GM19043 (cell line): ENCODE data around the gene SEMA4G.
A peak's percentile ranks its signal among the peaks of the same experiment; 100 is the strongest.

Experiments used
- ATAC-seq: cut with Tn5 transposase; IDR thresholded peaks from one replicate; pipeline ENCODE4 v1.9.1; 2021; ENCODE audit warnings: low read depth; ENCODE audit not compliant: unreplicated experiment

Gene SEMA4G, protein sequence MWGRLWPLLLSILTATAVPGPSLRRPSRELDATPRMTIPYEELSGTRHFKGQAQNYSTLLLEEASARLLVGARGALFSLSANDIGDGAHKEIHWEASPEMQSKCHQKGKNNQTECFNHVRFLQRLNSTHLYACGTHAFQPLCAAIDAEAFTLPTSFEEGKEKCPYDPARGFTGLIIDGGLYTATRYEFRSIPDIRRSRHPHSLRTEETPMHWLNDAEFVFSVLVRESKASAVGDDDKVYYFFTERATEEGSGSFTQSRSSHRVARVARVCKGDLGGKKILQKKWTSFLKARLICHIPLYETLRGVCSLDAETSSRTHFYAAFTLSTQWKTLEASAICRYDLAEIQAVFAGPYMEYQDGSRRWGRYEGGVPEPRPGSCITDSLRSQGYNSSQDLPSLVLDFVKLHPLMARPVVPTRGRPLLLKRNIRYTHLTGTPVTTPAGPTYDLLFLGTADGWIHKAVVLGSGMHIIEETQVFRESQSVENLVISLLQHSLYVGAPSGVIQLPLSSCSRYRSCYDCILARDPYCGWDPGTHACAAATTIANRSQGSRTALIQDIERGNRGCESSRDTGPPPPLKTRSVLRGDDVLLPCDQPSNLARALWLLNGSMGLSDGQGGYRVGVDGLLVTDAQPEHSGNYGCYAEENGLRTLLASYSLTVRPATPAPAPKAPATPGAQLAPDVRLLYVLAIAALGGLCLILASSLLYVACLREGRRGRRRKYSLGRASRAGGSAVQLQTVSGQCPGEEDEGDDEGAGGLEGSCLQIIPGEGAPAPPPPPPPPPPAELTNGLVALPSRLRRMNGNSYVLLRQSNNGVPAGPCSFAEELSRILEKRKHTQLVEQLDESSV

DNA sequence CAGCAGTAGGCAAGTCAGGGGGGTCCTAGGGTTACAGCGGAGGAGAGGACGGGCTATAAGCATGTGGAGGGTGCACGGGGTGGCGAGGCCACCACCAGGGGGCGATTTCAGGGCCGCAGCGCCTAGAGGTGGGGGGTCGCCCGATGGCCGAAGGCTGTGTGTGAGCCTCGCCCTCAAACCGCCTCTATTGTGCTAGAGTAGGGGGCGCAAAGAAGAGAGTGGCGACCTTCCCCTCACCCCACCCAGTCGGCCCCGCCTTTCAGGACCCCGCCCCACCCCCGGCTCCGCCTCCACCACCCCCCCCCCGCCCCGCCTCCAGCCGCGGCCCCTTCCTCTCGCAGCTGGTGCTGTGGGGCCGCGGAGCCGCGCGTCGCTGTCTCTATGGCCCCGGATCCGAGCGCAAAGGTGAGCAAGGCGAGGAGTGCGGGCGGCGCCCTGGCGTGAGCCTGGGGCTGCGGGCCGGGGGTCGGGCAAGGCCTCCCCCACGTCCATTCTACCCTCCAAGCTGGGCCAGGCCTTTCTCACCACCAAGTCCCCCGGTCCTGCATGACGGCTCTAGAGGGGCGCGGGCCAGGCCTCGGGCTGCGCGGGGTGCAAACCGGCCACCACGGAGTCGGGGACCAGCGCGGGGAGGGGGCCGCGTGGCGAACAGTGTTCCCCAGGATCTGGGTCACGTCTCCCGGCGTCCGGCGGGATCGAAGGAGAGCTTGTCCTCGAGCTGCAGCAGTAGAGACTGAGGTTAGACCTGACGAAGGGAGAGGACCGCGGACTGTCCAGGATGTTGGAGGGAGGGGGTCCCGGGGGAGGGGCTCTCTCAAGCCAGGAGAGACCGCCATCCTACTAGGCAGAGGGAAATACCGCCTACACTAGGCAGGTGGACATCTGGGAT, at the start of gene SEMA4G:
Gene SEMA4G (plus strand): TSS at position 318 of the 889 bp plus-strand sequence. CDS start 3,409 bp downstream, outside the sequence.
- ATAC-seq, result peak; percentile 61

DNA sequence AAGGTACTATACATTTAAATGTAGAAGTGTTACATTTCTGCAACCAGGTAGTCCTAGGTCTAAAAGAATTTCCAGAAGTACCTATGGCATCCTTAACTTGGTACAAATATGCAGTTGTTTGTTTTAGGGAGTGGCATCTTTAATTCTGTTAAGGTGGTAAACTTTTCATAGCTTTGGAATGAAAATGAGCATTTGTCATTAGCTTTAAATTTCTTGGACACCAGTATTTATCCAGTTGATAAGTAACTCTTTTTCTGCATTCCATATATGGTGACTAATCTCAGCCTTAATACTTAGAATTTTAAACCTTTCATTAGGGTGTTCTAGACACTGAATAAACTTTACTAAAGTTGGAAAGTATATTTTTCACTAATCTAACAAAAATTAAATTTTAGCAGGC, 45.7 kb upstream of the SEMA4G start:
- ATAC-seq, result no peak

DNA sequence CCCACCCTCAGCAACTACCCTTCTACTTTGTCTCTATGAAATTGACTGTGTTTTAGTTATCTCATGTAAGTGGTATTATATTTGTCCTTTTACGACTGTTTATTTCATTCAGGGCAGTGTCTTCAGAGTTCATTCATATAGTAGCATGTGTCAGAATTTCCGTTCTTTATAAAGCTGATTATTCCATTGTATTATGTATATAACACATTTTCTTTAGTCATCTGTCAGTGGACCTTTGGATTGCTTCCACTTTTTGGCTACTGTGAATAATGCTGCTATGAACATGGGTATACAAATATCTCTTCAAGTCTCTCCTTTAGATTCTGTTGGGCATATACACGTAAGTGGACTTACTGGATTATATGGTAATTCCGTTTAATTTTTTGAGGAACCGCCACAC, 42.0 kb upstream of the SEMA4G start:
- no peak for ATAC-seq

DNA sequence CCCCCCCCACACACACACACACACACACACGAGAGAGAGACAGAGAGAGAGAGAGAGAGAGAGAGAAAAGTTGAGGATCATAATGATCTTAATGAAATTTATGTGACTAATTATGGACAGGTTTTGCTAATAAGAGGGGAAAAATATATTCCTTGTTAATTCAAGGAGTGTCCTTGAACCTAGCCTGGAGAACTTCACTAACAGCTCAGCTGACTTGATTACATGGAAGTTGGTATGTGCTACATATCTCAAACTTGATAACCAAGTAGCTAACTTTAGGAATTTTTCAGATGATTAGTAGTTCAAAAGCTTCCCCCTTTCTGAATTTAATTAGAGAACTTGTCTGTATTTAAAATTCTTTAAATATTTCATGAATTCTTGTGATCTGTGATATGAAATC, 41.3 kb upstream of the SEMA4G start:
- no peak for ATAC-seq

DNA sequence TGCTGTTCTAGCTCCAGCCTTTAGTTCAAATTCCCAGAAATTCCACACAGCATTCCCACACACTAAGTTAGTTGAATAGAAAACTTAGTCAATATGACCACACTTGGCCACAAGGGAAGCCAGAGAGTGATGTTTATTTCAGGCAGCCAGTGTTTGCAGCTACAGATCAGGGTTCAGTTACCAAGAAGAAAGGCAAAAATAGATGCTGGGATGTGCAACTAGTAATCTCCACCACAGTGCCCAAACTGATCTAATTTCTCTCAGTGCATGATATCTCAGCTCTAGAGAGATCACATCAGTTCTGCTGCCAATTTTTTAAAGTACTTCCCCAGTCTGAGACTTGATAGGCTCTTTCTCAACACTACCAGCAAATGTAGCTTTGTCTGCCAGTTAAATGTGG, 38.9 kb upstream of the SEMA4G start:
- no peak for ATAC-seq

DNA sequence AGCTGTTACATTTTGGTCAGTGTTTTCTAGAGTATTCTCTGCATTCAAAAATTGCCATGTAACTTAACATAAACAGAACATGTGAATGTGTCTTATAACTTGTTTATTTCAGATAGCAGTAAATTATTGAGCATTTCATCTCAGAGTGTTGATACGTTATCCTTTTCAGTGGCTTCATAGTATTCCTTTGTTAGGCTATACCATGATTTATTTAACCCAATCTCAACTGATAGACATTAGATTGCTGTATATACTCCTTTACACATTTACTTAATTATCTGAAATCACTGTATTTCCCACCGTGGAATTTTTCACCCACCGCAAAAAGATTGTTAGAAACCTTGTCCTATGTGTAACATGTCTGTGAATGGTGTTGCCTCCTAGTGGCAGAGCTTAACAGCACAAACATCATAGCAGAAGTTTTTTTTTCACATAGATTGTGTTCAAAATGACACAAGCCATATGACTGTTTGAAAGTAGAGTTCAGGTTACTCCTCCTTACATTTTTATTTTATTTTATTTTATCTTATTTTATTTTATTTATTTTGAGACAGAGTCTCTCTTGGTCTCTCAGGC, 35.1 kb upstream of the SEMA4G start:
- ATAC-seq, result no peak

DNA sequence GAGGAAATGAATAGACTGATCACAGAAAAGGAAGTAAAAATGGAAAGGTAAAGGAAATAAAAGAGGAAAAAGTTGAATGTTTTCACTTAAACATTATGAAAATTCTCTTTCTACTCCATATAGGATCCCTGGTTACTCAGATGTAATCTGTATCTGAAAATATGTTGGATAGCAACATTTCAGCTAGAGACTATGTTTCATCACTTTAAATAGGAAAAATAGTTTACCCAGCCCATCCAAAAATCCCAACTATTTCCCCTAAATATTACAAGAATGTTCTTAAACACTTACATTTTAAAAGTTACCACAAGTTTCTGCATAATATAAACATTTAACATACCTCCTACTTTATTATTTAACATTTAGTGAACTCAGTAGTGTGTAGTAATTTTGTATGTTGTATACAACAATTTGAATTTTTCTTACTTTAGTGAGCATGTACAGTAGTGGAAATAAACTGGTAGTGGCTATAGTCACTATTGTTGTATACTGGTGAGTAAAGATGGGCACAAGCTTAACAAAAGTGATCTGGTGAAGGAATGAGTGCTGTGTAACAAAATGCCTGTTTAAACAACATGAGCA, 29.4 kb upstream of the SEMA4G start:
- ATAC-seq, result no peak

DNA sequence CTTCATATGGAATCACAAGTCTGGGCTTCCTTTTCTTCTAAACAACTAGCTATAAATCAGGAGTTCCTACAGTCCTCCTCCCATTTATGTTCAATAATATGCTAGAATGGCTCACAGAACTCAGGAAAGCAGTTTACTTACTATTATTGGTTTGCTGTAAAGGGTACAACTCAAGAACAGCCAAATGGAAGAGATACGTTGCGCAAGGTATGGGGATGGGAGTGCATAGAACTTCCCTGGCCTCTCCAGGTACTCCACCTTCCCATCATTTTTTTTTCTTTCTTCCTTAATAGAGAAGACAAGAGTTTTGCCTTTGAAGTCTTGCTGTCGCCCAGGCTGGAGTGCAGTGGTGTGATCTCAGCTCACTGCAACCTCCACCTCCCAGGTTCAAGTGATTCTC, 27.1 kb upstream of the SEMA4G start:
- no peak for ATAC-seq

DNA sequence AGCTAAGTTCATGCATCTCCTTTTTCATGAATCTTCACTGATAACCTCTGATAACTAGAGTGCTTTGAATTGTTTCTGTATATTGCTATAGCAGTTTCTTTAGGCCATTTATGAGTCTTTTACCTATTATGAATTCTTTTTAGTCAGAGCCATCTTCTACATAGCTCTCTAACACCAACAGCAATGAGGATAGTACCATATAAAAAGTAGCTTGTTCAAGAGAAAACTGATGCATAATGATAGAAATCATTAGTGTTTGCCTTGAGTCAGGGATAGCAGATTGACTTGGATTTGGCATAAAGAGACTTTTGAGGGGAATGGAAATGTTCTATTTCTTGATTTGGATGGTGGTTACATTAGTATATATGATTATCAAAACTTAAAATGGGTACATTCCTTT, 25.8 kb upstream of the SEMA4G start:
- no peak for ATAC-seq

DNA sequence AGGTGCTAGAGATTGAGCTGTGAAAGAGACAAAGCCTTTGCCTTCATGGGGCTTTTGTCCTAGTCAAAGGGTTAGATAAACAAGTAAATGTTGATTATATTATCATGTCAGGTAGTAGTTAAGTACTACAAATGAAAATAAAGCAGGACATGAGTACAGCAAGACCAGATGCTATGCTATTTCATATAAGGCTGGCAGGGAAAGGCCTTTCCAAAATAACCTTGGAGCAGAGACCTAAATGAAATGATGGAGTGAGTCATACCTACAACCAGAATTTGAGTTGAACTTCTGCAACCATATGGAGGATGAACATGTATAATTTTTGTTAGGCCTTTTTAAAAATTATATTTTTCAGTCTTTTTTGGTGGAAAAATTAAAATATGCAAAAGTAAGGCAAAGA, 23.6 kb upstream of the SEMA4G start:
- no peak for ATAC-seq

DNA sequence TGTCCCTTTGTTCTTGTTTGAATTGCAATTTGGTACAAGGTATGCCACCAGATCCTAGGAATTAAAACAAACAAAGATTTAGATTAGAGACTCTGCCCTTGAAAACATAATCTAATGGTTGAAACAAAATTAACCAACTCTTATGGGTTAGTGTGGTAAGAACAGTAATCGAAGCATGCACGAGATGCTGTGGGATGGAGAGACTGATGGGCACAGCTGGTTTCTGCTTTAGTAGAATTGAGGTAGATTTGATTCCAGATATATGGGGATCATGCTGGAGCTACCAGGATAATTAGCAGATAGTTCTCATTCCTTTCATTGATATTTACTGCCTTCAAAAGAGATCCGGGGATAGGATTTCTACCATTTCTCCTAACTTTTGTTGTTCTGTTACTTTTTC, 20.4 kb upstream of the SEMA4G start:
- ATAC-seq, result no peak

DNA sequence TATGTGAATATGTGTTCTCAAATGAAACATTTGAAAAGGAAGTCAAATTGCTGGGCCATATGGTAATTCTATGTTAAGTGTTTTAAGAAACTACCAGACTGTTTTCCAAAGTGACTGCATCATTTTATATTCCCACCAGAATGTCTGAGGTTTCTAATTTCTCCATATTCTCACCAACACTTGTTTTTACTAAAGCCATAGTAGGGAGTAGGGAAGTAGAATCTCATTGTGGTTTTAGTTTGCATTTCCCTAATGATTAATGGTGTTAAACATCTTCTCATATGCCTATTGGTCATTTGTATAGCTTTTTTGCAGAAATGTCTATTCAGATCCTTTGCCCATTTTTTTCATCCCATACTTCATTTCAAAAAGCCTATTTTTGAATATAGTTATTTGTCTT, 9.1 kb upstream of the SEMA4G start:
- no peak for ATAC-seq

DNA sequence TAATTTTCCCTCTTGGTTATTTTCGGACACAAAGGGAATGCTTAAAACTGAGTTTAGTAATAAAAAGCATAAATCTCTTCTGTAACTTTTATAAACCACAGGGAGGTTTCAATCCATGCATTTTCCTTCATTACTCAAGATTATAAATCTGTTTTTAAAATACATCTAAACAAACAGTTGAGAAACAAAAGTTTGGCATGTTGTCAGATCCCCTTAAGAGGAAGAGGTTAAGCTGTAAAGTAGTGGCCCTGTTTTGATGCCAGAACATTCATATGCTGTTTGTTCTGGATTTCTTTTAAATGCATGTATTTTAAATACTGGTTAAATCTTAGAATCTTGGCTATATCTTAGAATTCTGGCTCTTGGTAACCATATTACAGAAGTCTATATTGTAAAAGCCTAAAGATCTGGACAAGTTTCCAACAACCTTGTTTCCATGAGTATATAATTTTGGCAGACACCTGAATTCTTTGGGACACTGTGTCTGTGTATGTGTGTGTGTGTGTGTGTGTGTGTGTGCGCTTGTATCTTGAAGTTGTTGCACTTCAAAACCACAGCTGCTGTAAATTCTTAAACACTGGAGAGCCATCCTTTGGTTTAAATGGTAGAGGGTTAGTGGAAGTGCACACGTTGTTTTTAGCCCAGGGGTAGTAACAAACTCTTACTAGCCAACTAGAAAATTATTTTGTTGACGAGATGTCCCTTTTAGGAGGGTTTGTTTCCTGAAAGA, 6.8 kb upstream of the SEMA4G start:
- no peak for ATAC-seq

DNA sequence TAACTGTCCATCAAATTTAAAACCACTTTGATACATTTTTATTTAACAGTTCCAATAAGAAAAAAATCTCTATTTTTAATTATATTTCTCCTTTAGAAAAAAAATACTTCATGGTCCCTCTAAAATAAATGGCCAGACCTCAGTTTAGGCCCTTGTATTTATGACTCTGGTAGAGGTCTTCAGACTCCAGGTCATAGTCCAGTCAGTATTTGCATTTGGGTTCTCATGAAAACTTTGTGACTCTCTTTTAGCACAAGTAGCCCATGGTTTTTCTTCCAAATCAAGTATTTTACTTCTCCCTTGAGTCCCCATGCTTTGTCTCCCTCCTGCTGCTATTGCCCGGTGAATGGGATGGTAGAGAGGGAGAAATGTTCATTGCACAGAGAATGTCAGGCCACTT, 5.5 kb upstream of the SEMA4G start:
- no peak for ATAC-seq

DNA sequence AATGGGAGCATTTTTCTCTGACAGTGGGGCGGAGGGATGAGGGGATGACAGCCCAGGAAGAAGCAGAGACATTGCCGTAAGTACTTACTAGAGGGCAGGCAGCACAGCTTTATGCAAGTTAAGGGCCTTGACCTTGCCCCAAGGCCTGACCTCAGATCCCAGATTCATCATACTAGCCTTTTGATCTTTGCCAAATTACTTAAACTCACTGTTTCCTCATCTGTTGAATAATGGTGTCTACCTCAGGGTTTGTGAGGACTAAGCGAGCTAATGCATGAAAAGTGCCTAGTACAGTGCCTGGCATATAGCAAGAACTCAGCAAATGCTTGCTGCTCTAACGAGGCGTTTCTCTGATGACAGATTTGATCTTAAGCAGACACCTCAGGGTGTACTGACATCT, 3.5 kb upstream of the SEMA4G start:
- no peak for ATAC-seq

DNA sequence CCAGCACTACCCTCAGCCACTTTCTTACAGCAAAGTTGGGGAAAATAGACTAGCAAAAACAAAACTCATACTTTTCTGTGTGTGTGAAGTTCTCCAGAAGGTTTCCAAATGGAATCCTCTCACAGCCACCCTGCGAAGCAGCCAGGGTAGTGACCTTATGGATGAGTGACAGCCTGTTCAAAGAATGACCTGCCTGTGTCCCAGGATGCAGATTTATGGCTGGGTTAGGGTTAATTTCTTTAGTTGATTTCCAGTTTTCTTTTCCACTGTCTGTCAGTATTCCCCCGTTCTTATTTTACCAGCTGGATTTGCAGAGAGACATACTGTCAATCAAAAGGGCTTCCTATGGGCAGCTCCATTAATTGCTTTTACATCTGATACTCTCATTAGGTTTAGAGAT, 2.4 kb upstream of the SEMA4G start:
- no peak for ATAC-seq

DNA sequence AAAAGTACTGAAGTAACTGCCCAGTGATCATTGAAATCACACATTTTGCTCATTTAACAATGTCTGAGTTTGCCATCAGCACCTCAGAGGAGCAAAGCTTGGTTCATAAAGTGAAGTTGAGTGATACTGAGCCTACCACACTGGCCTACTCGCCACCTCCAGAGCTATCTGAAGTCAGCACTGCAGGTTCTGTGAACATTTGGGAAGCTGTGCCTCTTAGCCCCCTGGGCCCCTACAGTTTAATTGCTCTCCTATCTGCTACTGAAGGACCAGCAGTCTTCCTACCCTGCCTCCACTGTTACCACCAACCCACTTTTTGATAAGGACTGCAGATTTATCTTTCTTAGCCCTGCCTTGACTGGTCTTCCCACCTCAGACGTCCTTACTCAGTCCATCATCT, 2.0 kb upstream of the SEMA4G start:
- no peak for ATAC-seq

DNA sequence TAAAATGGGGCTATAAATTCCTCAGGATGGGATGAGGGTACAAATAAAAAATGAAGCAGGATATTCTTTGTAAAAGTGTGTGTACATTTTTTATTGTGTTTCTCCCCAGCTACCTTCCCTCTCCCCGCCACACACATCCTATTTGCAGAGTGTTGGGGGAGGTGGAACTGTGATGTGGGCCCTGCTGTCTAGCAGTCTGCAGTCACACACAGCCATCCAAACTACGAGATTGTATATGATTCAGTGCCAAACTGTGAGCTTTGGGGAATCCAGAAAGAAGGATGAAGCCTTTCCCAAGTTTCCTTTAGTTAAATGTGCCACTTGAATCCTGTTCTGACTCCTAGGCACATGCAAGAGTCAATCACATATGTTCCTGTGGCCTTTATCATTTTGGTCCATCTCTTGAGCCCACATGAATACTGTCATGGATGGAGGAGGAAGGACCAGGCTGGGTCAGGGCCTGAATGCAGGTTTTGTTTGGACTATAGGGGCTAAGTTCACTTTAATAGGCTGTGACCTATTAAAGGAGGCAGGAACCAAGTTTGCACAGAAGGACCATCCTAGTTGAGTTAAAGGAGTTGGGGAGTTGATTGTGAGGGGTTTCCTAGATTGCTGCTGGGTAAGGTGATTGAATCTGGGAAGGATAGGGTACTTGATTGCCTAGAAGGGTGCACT, 1.1 kb upstream of the SEMA4G start:
- no peak for ATAC-seq

DNA sequence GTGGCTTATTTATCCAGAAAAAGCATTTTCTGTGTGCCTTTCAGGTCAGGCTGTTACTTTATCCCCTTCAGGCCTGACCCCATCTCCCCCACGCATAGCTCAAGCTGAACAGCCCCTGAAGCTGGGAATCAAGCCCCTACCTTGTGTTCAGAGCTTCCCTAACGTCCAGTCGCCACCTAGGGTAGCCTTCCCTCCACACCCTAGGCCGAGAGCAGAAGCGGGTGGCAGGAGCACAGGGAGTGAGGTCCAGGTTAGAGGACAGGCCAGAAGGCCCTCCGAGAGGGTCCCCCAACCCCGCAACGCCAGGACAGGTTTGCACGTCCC, 479 bp upstream of the SEMA4G start:
- no peak for ATAC-seq
